Measurements from ENCODE around the gene RNF4.
A peak's percentile ranks its signal among the peaks of the same experiment; 100 is the strongest.

The RNF4 gene, protein sequence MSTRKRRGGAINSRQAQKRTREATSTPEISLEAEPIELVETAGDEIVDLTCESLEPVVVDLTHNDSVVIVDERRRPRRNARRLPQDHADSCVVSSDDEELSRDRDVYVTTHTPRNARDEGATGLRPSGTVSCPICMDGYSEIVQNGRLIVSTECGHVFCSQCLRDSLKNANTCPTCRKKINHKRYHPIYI

DNA sequence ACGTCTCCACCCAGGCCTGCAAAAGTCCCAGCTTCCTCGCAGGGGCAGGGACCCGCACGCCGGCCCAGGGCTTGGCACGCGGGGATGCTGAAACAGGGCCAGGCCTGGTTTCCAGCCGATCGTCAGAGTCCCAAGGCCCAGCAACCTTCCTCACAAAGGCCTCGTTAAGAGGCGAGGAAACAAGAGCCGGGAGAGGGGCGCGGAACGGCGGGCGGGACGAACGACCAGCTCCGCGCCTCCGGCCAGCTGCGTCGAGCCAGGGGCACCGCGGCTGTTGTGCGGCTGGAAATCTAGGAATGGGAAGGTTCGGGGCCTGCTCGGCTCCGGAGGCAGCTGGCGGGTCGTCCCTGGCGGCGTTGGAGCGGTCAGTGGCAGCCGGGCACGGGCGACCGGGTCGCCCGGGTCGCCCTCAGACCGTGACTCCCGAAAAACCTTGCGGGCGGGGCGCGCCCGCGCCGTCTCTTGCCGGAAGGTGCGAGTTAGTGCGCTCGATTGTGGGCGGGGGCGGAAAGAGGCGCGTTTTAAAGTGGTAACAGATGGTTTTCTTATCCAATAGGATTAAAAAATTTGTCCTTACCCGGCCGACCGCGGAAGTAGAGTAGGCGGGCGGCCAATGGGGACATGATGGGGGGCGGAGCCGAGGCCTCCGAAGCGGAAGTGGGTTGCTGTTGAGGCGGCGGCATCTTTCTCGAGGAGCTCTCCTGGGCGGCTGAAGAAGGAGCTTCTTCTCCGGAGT lies at the start of gene RNF4:
RNF4 (plus strand) TSS at position 651 of the 736 bp plus-strand sequence. CDS start 21,388 bp downstream, outside the sequence.
- TF ChIP-seq, protein P1, sequence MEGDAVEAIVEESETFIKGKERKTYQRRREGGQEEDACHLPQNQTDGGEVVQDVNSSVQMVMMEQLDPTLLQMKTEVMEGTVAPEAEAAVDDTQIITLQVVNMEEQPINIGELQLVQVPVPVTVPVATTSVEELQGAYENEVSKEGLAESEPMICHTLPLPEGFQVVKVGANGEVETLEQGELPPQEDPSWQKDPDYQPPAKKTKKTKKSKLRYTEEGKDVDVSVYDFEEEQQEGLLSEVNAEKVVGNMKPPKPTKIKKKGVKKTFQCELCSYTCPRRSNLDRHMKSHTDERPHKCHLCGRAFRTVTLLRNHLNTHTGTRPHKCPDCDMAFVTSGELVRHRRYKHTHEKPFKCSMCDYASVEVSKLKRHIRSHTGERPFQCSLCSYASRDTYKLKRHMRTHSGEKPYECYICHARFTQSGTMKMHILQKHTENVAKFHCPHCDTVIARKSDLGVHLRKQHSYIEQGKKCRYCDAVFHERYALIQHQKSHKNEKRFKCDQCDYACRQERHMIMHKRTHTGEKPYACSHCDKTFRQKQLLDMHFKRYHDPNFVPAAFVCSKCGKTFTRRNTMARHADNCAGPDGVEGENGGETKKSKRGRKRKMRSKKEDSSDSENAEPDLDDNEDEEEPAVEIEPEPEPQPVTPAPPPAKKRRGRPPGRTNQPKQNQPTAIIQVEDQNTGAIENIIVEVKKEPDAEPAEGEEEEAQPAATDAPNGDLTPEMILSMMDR (conservative IDR thresholded peaks at IDR 0.05; ENCODE audit: low read length), result no peak
- peak; percentile 97 for DNase-seq (ENCODE audit: low read depth)
- H3K4me3 ChIP-seq (ENCODE audit: low read length), result peak within 1 kb of the TSS; percentile 90

DNA sequence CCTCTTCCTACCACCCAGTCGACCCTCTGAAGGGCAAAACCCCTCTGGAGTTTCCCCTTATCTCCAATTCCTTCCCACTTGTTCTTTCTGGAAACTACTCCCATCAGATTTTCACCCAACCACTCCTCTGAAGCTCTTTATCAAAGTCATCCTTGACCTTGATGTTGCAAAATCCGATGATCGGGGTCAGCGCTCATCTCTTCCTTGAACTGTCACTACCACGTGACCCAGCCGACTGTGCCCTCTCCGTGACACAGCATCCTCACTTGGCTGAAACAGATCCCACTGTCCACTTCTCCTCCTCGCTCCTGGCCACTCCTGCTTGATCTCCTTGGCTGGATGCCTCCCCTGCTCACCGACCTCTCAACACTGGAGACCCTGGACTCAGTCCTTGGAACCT lies 49.1 kb upstream of the RNF4 start:
- H3K4me3 ChIP-seq (ENCODE audit: low read length), result no peak overlapping the region
- no peak for DNase-seq (ENCODE audit: low read depth)
- TF ChIP-seq, protein P1 (conservative IDR thresholded peaks at IDR 0.05; ENCODE audit: low read length), result no peak

DNA sequence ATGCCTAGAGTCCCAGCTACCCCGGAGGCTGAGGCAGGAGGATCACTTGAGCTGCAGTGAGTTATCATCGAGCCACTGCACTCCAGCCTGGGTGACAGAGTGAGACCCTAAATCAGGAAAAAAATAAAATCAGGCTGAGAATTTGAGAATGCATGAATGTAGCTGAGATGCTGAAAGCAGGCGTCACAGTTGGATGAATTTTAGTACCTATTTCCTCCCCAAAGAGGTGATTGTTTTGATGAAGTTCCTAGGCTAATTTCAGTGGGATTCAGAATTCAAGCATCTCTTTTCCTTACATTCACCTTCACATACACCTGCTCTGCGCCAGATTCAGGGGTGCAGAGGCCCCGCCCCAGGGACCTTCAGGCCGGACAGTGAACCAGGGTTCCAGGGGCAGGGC lies 47.0 kb upstream of the RNF4 start:
- H3K4me3 ChIP-seq (ENCODE audit: low read length), result no peak overlapping the region
- TF ChIP-seq, protein P1 (conservative IDR thresholded peaks at IDR 0.05; ENCODE audit: low read length), result no peak
- no peak for DNase-seq (ENCODE audit: low read depth)

DNA sequence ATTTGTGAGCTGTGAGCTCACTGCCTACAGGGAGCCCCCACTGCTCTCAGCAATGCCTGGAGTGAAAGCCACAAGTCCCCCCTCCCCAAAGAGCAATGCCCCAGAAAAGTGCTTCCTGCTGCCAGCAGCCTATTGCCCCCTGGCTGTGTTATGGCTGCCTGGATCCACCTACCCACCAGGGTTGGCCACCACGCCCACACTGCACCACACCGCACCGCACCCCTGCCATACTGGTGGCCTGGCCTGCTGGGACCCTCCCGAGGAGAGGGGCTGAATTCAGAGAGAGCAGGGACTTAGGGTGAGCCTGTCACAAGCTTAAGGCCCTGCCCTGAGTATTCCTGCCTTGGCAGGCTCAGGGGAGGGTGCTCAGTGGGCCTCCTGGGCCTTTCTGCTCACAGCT lies 45.8 kb upstream of the RNF4 start:
- no peak overlapping the region for H3K4me3 ChIP-seq (ENCODE audit: low read length)
- no peak for DNase-seq (ENCODE audit: low read depth)
- TF ChIP-seq, protein P1 (conservative IDR thresholded peaks at IDR 0.05; ENCODE audit: low read length), result no peak

DNA sequence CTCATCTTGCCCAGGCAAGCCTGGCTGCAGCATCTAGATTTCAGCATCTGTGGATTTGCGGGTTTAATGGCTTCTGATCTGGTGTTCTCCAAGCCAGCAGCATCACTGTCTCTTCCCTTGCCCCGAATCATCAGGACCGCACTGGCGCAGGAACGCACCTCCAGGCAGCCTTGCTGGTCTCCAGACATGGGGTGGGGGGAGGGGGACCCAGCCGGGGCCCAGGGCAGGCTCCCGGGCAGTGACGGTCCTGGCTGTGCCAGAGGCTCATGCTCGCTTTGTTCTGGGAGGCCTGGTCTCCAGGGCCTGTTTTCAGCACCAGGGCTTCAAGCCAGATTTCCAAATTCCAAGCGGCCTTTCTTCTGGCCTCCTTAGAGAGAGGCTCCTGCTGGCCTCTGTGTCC lies 45.2 kb upstream of the RNF4 start:
- no peak overlapping the region for H3K4me3 ChIP-seq (ENCODE audit: low read length)
- TF ChIP-seq, protein P1 (conservative IDR thresholded peaks at IDR 0.05; ENCODE audit: low read length), result no peak

DNA sequence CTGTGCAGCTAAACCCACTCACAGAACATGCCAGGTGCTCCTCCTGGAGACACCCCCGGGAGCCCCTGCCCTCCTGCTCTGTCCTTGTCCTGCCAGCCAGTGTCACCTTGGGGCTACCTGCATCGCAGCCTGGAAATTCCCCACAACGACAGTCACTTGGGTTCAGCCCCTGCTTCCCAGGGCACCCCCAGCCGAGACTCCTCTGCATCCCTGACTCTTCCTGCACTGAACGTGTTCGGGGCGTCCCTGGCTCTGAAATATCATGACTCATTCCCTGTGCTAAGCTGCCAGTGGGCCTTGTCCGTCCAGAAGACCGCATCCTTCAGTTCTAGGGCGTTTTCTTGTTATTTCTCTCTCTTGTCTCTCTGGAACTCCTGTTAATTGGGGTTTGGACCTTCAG lies 44.3 kb upstream of the RNF4 start:
- H3K4me3 ChIP-seq (ENCODE audit: low read length), result no peak overlapping the region
- peak; percentile 20 for DNase-seq (ENCODE audit: low read depth)
- TF ChIP-seq, protein P1 (conservative IDR thresholded peaks at IDR 0.05; ENCODE audit: low read length), result no peak

More for the DNA sequence above, 45.2 kb upstream of the RNF4 start:
- no peak for DNase-seq (ENCODE audit: low read depth)

All from AG10803 (cell line).